T-helper 1 cell treated with Interleukin-12 subunit alpha and Interleukin-12 subunit beta and Interleukin-4 antibody, amounts not matched to agents 30 ng/mL and 1 ng/mL, for 36 hours (primary cell): Measurements from ENCODE around the gene CTDP1. TPM values are rescaled to one million over a fixed set of nuclear protein-coding genes. Genes with fewer than 3 reads are reported as not detected.
"Not testable (repeated sequence)": the region's sequence is repeated elsewhere in the genome, so short reads cannot be mapped to it uniquely, and the experiment has no call there.

Experiments used
- intact Hi-C: fragments of 100-400 bp; cut with micrococcal nuclease; formaldehyde crosslinking; loops from one replicate; pipeline ENCODE4 v1.15.1; 2024
- total RNA-seq: library from RNA; stranded (reverse); gene quantifications from 2 replicates; pipeline ENCODE4 v1.2.3, GENCODE V29; 2022

The CTDP1 gene
- total RNA-seq, 1 donor from 2014 or later: 37.5 TPM

- intact Hi-C loops: no loop called here
Measured at GRCh38 chr18:79720359-79720733, 40.7 kb downstream of the CTDP1 start.

GRCh38 chr18:79723036-79723435 lies 43.4 kb downstream of the CTDP1 start:
- intact Hi-C loops: no loop called here

GRCh38 chr18:79723628-79724027 lies 44.0 kb downstream of the CTDP1 start:
- intact Hi-C loops: no loop called here

GRCh38 chr18:79724299-79725080 lies 44.9 kb downstream of the CTDP1 start:
- intact Hi-C loops: no loop called here

- intact Hi-C loops: no loop called here
Measured at GRCh38 chr18:79725486-79725885, 45.9 kb downstream of the CTDP1 start.

- intact Hi-C loops: no loop called here
Measured at GRCh38 chr18:79726721-79727120, 47.1 kb downstream of the CTDP1 start.

GRCh38 chr18:79727211-79727610 lies 47.6 kb downstream of the CTDP1 start:
- intact Hi-C loops: no loop called here

GRCh38 chr18:79728931-79729586 lies 49.5 kb downstream of the CTDP1 start:
- intact Hi-C loops: no loop called here

GRCh38 chr18:79729611-79730010 lies 50.0 kb downstream of the CTDP1 start:
- intact Hi-C loops: no loop called here

GRCh38 chr18:79730804-79731203 lies 51.2 kb downstream of the CTDP1 start:
- intact Hi-C loops: no loop called here

- intact Hi-C loops: not testable (repeated sequence)
Measured at GRCh38 chr18:79731881-79732720, 52.5 kb downstream of the CTDP1 start.

GRCh38 chr18:79732721-79733025 lies 53.1 kb downstream of the CTDP1 start:
- intact Hi-C loops: no loop called here

GRCh38 chr18:79733135-79733701 lies 53.6 kb downstream of the CTDP1 start:
- intact Hi-C loops: no loop called here

GRCh38 chr18:79733986-79734770 lies 54.6 kb downstream of the CTDP1 start:
- intact Hi-C loops: no loop called here

- intact Hi-C loops: no loop called here
Measured at GRCh38 chr18:79735071-79735980, 55.7 kb downstream of the CTDP1 start.

GRCh38 chr18:79736230-79736629 lies 56.6 kb downstream of the CTDP1 start:
- intact Hi-C loops: no loop called here

GRCh38 chr18:79736846-79737245 lies 57.2 kb downstream of the CTDP1 start:
- intact Hi-C loops: no loop called here

GRCh38 chr18:79737426-79737825 lies 57.8 kb downstream of the CTDP1 start:
- intact Hi-C loops: no loop called here

GRCh38 chr18:79738041-79738461 lies 58.4 kb downstream of the CTDP1 start:
- intact Hi-C loops: no loop called here
